HEK293 (cell line): ENCODE results near the gene FBXO5.

Source experiments
- CTCF ChIA-PET: fragments of 350-600 bp; formaldehyde crosslinking; extraction: SDS; loops from one replicate; lab custom pipeline; 2021; ENCODE audit warnings: antibody characterized with exemption; lab: Yijun Ruan, JAX
- POLR2A ChIA-PET: fragments of 300-600 bp; formaldehyde crosslinking; extraction: SDS; loops from one replicate; lab custom pipeline; 2020; ENCODE audit warnings: antibody characterized with exemption, inconsistent platforms; lab: Yijun Ruan, JAX
- H3K27ac ChIP-seq: fragments of 200-500 bp; sonication (Bioruptor generic); 2 replicates; pipeline ENCODE4 v1.5.1; 2014; ENCODE audit warnings: low read depth, low read length, control low read depth, inconsistent platforms; ENCODE audit errors: extremely low read depth
- H3K36me3 ChIP-seq, 2 experiments: fragments of 200-500 bp in 1 of 2; sonication (Bioruptor generic) in 1 of 2; 1 replicate in 1 of 2; 2 replicates in 1 of 2; pipeline ENCODE4 v1.5.1; 2014 to 2017; ENCODE audit warnings: inconsistent platforms in 2 of 2, low read length in 2 of 2; ENCODE audit not compliant: control insufficient read depth in 2 of 2, insufficient read depth in 1 of 2
- H3K4me1 ChIP-seq: fragments of 200-500 bp; sonication (Bioruptor generic); 2 replicates; pipeline ENCODE4 v1.5.1; 2014; ENCODE audit warnings: mild to moderate bottlenecking, low read length, inconsistent platforms; ENCODE audit not compliant: control insufficient read depth, insufficient read depth
- H3K4me3 ChIP-seq: 2 replicates; pipeline ENCODE4 v1.5.1; 2011; ENCODE audit warnings: low read depth, mild to moderate bottlenecking, control low read depth, low read length, moderate library complexity
- H3K9me3 ChIP-seq: fragments of 200-500 bp; sonication (Bioruptor generic); 2 replicates; pipeline ENCODE4 v1.5.1; 2014; ENCODE audit warnings: low read depth, low read length, inconsistent platforms; ENCODE audit not compliant: control insufficient read depth, insufficient read depth
- BCL11A ChIP-seq: fragments of 450-650 bp; formaldehyde crosslinking; IDR thresholded peaks from 2 replicates; pipeline ENCODE4 v1.5.1; 2016; ENCODE audit warnings: low read depth, missing biosample characterization, missing genetic modification characterization
- BCL11B ChIP-seq: fragments of 450-650 bp; formaldehyde crosslinking; IDR thresholded peaks from 2 replicates; pipeline ENCODE4 v1.5.1; 2016; ENCODE audit warnings: low read depth, missing biosample characterization, missing genetic modification characterization
- IKZF3 ChIP-seq: fragments of 450-650 bp; IDR thresholded peaks from 2 replicates; pipeline ENCODE4 v1.5.0; 2018; ENCODE audit warnings: missing biosample characterization, mild to moderate bottlenecking, missing genetic modification characterization, moderate library complexity
- KLF10 ChIP-seq: fragments of 450-650 bp; IDR thresholded peaks from 2 replicates; pipeline ENCODE4 v1.5.1; 2018; ENCODE audit warnings: missing biosample characterization, mild to moderate bottlenecking, missing genetic modification characterization
- OVOL3 ChIP-seq: fragments of 450-650 bp; formaldehyde crosslinking; IDR thresholded peaks from 2 replicates; pipeline ENCODE4 v1.5.1; 2016; ENCODE audit warnings: missing biosample characterization, missing genetic modification characterization
- PBX3 ChIP-seq: sonication (generic); formaldehyde crosslinking; IDR thresholded peaks from 2 replicates; pipeline ENCODE4 v1.8.1; 2022; ENCODE audit warnings: mild to moderate bottlenecking, moderate library complexity, missing genetic modification reagents
- SCRT1 ChIP-seq: fragments of 450-650 bp; formaldehyde crosslinking; IDR thresholded peaks from 2 replicates; pipeline ENCODE4 v1.5.1; 2016; ENCODE audit warnings: missing biosample characterization, missing genetic modification characterization, borderline replicate concordance
- SP3 ChIP-seq: fragments of 450-650 bp; formaldehyde crosslinking; IDR thresholded peaks from 2 replicates; pipeline ENCODE4 v1.5.1; 2016; ENCODE audit warnings: missing biosample characterization, missing genetic modification characterization
- WT1 ChIP-seq: fragments of 450-650 bp; formaldehyde crosslinking; IDR thresholded peaks from 2 replicates; pipeline ENCODE4 v1.5.1; 2016; ENCODE audit warnings: missing biosample characterization, missing genetic modification characterization
- ZBTB26 ChIP-seq: fragments of 450-650 bp; formaldehyde crosslinking; optimal IDR thresholded peaks from 2 replicates; pipeline ENCODE3; 2016; ENCODE audit warnings: missing biosample characterization, mild to moderate bottlenecking, missing genetic modification characterization
- ZBTB8A ChIP-seq: fragments of 450-650 bp; formaldehyde crosslinking; IDR thresholded peaks from 2 replicates; pipeline ENCODE4 v1.5.1; 2016; ENCODE audit warnings: missing biosample characterization, missing genetic modification characterization
- ZFP3 ChIP-seq: fragments of 450-650 bp; formaldehyde crosslinking; IDR thresholded peaks from 2 replicates; pipeline ENCODE4 v1.5.1; 2016; ENCODE audit warnings: low read depth, missing biosample characterization, missing genetic modification characterization
- ZNF155 ChIP-seq: fragments of 450-650 bp; formaldehyde crosslinking; IDR thresholded peaks from 2 replicates; pipeline ENCODE4 v1.5.1; 2016; ENCODE audit warnings: missing biosample characterization, missing genetic modification characterization
- ZNF341 ChIP-seq: fragments of 450-650 bp; formaldehyde crosslinking; IDR thresholded peaks from 2 replicates; pipeline ENCODE4; 2016; ENCODE audit warnings: low read depth, missing biosample characterization, missing genetic modification characterization
- ZNF350 ChIP-seq: fragments of 450-650 bp; formaldehyde crosslinking; IDR thresholded peaks from 2 replicates; pipeline ENCODE4 v1.5.0; 2017; ENCODE audit warnings: missing biosample characterization, mild to moderate bottlenecking, missing genetic modification characterization
- ZNF354C ChIP-seq: fragments of 450-650 bp; formaldehyde crosslinking; IDR thresholded peaks from 2 replicates; pipeline ENCODE4 v1.5.1; 2016; ENCODE audit warnings: missing biosample characterization, missing genetic modification characterization, low read depth, borderline replicate concordance
- ZNF394 ChIP-seq: fragments of 450-650 bp; formaldehyde crosslinking; IDR thresholded peaks from 2 replicates; pipeline ENCODE4 v1.5.1; 2016; ENCODE audit warnings: missing biosample characterization, missing genetic modification characterization, mild to moderate bottlenecking, moderate library complexity, borderline replicate concordance
- ZNF416 ChIP-seq: fragments of 450-650 bp; formaldehyde crosslinking; IDR thresholded peaks from 2 replicates; pipeline ENCODE4 v1.5.1; 2016; ENCODE audit warnings: missing biosample characterization, missing genetic modification characterization
- ZNF423 ChIP-seq: fragments of 450-650 bp; formaldehyde crosslinking; IDR thresholded peaks from 2 replicates; pipeline ENCODE4 v1.5.1; 2016; ENCODE audit warnings: missing biosample characterization, missing genetic modification characterization
- ZNF433 ChIP-seq: fragments of 450-650 bp; formaldehyde crosslinking; IDR thresholded peaks from 2 replicates; pipeline ENCODE4 v1.5.1; 2016; ENCODE audit warnings: missing biosample characterization, missing genetic modification characterization, low read depth
- ZNF473 ChIP-seq: fragments of 450-650 bp; formaldehyde crosslinking; IDR thresholded peaks from 2 replicates; pipeline ENCODE4 v1.5.1; 2017; ENCODE audit warnings: missing biosample characterization, missing genetic modification characterization
- ZNF555 ChIP-seq: fragments of 450-650 bp; formaldehyde crosslinking; conservative IDR thresholded peaks from 2 replicates; pipeline ENCODE4 v1.5.1; 2017; ENCODE audit warnings: missing biosample characterization, mild to moderate bottlenecking, missing genetic modification characterization, inconsistent platforms
- ZNF624 ChIP-seq: fragments of 450-650 bp; formaldehyde crosslinking; IDR thresholded peaks from 2 replicates; pipeline ENCODE4 v1.5.1; 2017; ENCODE audit warnings: missing biosample characterization, missing genetic modification characterization
- ZNF626 ChIP-seq: fragments of 450-650 bp; sonication (Bioruptor Pico); formaldehyde crosslinking; IDR thresholded peaks from 2 replicates; pipeline ENCODE4 v1.5.1; 2018; ENCODE audit warnings: missing biosample characterization, missing genetic modification characterization, inconsistent platforms
- ZNF660 ChIP-seq: fragments of 450-650 bp; IDR thresholded peaks from 2 replicates; pipeline ENCODE4 v1.5.1; 2018; ENCODE audit warnings: missing biosample characterization, mild to moderate bottlenecking, missing genetic modification characterization
- ZNF785 ChIP-seq: fragments of 450-650 bp; formaldehyde crosslinking; IDR thresholded peaks from 2 replicates; pipeline ENCODE4 v1.5.1; 2016; ENCODE audit warnings: missing biosample characterization, missing genetic modification characterization
- ZNF792 ChIP-seq: fragments of 450-650 bp; formaldehyde crosslinking; IDR thresholded peaks from 2 replicates; pipeline ENCODE4 v1.5.1; 2016; ENCODE audit warnings: missing biosample characterization, missing genetic modification characterization
- TF ChIP-seq, protein P1 (sequence below): fragments of 450-650 bp; IDR thresholded peaks from 2 replicates; pipeline ENCODE4 v1.5.1; 2018; ENCODE audit warnings: missing biosample characterization, mild to moderate bottlenecking, missing genetic modification characterization
- TF ChIP-seq, protein P2 (sequence below): fragments of 450-650 bp; formaldehyde crosslinking; IDR thresholded peaks from 2 replicates; pipeline ENCODE4 v1.5.1; 2016; ENCODE audit warnings: missing biosample characterization, missing genetic modification characterization

Gene FBXO5, protein sequence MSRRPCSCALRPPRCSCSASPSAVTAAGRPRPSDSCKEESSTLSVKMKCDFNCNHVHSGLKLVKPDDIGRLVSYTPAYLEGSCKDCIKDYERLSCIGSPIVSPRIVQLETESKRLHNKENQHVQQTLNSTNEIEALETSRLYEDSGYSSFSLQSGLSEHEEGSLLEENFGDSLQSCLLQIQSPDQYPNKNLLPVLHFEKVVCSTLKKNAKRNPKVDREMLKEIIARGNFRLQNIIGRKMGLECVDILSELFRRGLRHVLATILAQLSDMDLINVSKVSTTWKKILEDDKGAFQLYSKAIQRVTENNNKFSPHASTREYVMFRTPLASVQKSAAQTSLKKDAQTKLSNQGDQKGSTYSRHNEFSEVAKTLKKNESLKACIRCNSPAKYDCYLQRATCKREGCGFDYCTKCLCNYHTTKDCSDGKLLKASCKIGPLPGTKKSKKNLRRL

DNA sequence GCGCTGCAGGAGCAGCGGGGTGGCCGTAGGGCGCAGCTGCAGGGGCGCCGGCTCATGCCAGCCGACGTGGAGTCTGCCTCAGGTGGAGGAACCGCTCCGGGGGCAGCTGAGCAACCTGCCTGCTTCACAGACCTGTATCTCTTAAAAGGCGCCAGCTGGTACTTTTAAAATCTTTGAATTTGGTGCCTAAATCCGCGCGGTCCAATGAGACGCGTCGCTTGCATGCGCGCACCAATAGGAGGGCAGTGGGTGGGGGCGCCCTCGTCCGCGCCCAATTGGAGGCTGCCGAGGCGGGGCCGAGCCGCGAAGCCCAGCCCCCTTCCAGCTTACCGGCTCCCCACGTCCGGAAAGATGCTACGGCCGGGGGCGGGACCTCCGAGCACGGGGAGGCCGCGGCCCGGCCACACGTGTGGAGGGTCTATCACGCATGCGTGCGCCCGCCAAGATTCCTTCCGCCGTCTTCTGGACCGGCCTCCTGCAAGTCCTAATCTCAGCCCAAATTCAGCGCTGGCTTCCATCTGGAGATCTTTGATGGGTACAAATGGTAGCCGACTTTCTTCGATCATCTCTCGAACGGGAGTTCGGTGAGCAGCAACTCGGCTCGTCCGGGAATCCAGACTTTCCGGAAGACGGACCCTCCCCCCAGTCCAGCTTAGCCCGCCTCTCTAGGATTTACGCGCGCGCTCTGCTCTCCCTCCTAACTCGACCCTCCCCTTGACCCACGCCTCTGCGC is at the start of gene FBXO5:
FBXO5 (minus strand) TSS at position 138 of the 733 bp plus-strand sequence; CDS start at position 56, 82 bp downstream.
- ChIA-PET CTCF (interaction anchor here (0.7 to 0.9 kb wide), 2 partner anchors 18 to 715 kb away, joined by 3 read pairs; no protein-coding TSS in a partner anchor), POLR2A (interaction anchor here (0.6 to 1.9 kb wide), 18 partner anchors 9 to 498 kb away, joined by 3 to 55 read pairs (median 4); partner anchors contain the start of genes MTRF1L and RGS17)
- Histone ChIP-seq H3K4me1 (peaks cover 3% of the 10 kb centered on the region; the same call in 1 of the 2 replicates), H3K9me3 (no peaks in the 10 kb centered on the region), H3K4me3 (peak within 1 kb of the TSS; percentile 100), H3K36me3 (peaks cover 5 to 52% of the 10 kb centered on the region in 2 experiments), H3K27ac (peak within 1 kb of the TSS; percentile 96)
- TF ChIP-seq KLF10 (tag by site-specific recombination), result peak; percentile 75; the same call in 1 of the 2 replicates
- peak; percentile 76 for TF ChIP-seq ZBTB8A (tag by site-specific recombination)
- peak; percentile 20; the same call in 1 of the 2 replicates for TF ChIP-seq ZNF660
- no peak for TF ChIP-seq ZNF433 (tag by site-specific recombination)
- TF ChIP-seq ZFP3, result no peak
- TF ChIP-seq ZNF394 (tag by site-specific recombination), result peak; percentile 9; the same call in 1 of the 2 replicates
- TF ChIP-seq BCL11A, result 0 out of 2 replicates have a peak, but pooled peaks have one; percentile 11
- peak; percentile 19; the same call in 1 of the 2 replicates for TF ChIP-seq SCRT1 (tag by site-specific recombination)
- no peak for TF ChIP-seq ZNF555 (tag by site-specific recombination)
- TF ChIP-seq ZNF155 (tag by site-specific recombination), result no peak
- TF ChIP-seq SP3 (tag by site-specific recombination), result peak; percentile 83
- peak; percentile 36; the same call in 1 of the 2 replicates for TF ChIP-seq WT1 (tag by site-specific recombination)
- no peak for TF ChIP-seq ZNF354C (tag by site-specific recombination)
- peak; percentile 46 for TF ChIP-seq IKZF3 (tag by site-specific recombination)
- peak; percentile 72; the same call in 1 of the 2 replicates for TF ChIP-seq PBX3 (CRISPR knock-in tag)
- TF ChIP-seq, protein P1, sequence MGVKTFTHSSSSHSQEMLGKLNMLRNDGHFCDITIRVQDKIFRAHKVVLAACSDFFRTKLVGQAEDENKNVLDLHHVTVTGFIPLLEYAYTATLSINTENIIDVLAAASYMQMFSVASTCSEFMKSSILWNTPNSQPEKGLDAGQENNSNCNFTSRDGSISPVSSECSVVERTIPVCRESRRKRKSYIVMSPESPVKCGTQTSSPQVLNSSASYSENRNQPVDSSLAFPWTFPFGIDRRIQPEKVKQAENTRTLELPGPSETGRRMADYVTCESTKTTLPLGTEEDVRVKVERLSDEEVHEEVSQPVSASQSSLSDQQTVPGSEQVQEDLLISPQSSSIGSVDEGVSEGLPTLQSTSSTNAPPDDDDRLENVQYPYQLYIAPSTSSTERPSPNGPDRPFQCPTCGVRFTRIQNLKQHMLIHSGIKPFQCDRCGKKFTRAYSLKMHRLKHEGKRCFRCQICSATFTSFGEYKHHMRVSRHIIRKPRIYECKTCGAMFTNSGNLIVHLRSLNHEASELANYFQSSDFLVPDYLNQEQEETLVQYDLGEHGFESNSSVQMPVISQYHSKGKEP (tag by site-specific recombination), result no peak
- peak; percentile 86 for TF ChIP-seq BCL11B (tag by site-specific recombination)
- peak; percentile 67 for TF ChIP-seq ZBTB26 (tag by site-specific recombination)
- no peak for TF ChIP-seq ZNF473 (tag by site-specific recombination)
- TF ChIP-seq OVOL3 (tag by site-specific recombination), result no peak
- TF ChIP-seq, protein P2, sequence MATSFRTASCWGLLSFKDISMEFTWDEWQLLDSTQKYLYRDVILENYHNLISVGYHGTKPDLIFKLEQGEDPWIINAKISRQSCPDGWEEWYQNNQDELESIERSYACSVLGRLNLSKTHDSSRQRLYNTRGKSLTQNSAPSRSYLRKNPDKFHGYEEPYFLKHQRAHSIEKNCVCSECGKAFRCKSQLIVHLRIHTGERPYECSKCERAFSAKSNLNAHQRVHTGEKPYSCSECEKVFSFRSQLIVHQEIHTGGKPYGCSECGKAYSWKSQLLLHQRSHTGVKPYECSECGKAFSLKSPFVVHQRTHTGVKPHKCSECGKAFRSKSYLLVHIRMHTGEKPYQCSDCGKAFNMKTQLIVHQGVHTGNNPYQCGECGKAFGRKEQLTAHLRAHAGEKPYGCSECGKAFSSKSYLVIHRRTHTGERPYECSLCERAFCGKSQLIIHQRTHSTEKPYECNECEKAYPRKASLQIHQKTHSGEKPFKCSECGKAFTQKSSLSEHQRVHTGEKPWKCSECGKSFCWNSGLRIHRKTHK, result no peak
- TF ChIP-seq ZNF785 (tag by site-specific recombination), result no peak
- no peak for TF ChIP-seq ZNF423 (tag by site-specific recombination)
- TF ChIP-seq ZNF350, result peak; percentile 80
- TF ChIP-seq ZNF792, result no peak
- TF ChIP-seq ZNF624, result no peak
- TF ChIP-seq ZNF341 (tag by site-specific recombination), result peak; percentile 81
- no peak for TF ChIP-seq ZNF416 (tag by site-specific recombination)
- no peak for TF ChIP-seq ZNF626 (tag by site-specific recombination)
